GM19238 (cell line): ENCODE measurements around the gene MRPS17.

ENCODE experiments used
- DNase-seq: peaks from one replicate; pipeline ENCODE4 v3.0.0; 2011; ENCODE audit warnings: low spot score; ENCODE audit not compliant: insufficient read length

MRPS17 gene

DNA sequence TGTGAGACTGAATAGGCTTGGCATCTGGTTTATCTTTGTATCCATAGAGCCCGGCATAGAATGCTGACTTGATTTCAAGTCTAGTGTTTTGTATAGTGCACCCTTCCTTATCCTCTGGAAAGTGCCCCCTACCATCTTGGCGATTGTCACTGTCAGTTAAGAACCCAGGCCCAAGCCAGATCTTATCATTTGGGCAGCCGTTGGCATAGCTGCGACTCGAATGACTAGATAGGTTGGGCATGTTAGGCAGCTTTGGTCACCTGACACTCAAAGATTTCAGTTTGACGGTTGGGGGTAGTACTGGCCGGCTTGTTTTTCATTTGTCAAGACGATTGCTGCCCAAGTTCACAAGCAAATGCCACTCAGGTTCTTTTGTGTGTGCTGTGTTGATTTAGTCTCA, 19.3 kb downstream of the MRPS17 start:
- no peak for DNase-seq

DNA sequence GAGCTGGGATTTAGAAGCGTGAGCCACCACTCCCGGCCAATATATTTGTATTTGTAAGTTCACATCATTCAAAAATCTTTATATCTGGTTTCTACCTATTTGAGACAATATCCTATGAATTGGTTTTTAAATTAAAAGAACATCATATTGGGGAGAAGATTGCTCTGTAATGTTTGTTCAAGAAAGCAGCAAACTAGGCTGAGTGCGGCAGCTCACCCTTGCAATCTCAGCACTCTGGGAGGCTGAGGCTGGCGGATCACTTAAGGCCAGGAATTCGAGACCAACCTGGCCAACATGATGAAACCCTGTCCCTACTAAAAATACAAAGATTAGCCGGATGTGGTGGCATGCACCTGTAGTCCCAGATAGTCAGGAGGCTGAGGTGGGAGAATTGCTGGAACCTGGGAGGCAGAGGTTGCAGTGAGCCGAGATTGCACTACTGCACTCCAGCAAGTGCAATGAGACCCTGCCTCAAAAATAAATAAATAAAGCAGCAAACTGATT, 22.1 kb downstream of the MRPS17 start:
- no peak for DNase-seq

DNA sequence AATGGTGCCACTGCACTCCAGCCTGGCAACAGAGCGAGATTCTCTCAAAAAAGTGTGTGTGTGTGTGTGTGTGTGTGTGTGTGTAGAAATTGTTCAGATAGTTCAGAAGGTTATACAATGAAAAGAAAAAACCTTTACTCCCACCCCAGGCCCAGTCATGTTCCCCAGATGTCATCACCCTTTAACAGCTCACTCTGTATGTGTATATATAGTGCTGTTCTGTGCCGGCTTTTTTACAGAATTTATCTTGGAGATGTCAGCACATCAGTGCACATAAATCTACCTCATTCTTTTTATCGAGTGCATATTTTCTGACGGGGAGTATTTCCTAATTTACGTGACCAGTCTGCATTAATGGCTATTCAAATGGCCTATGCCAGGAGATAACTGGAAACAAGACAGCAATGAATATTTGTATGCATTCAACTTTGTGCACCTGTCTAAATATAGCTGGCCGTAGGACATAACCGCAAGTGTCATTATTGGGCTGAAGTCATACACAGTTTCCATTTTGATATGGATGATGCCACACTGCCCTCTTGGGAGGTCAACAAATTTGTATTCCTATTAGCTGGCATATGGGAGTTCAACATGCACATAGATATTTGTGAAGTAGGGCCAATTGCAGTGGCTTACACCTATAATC, 24.4 kb downstream of the MRPS17 start:
- no peak for DNase-seq

GRCh38 chr7:55977831-55978230, 26.2 kb downstream of the MRPS17 start:
- DNase-seq, result no peak

DNA sequence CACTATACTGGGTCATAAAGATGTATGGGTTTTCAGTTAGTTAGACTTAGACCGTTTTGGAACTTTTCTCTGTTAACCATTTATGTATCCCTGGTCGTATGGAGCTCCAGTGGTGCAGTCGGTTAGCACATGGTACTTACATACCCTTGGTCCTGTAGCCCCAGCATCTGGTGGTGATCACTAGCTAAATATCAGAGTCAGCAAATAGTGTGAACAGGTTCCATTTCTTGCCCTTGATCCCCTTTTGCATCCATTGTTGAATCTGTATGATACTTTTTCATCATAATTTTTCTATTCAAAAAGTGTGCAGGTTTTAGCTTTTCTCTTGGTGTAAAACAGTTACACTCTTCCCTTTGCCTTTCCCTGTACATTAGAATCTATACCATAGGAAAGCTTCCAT, 28.6 kb downstream of the MRPS17 start:
- no peak for DNase-seq

DNA sequence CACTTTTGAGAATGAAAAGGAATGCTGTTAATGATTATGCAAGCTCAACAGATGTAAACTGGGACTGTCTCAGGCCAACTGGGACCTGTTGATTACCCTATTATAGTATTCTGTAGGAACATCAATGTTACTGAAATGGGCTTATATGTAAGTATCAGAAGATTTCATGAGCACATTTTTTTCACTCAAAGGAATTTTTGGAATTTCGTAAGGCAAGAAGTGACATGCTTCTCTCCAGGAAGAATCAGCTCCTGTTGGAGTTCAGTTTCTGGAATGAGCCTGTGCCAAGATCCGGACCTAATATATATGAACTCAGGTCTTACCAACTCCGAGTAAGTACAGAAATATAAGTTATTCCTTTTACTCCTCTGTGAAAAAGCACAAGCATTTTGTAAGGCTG, 31.9 kb downstream of the MRPS17 start:
- no peak for DNase-seq

DNA sequence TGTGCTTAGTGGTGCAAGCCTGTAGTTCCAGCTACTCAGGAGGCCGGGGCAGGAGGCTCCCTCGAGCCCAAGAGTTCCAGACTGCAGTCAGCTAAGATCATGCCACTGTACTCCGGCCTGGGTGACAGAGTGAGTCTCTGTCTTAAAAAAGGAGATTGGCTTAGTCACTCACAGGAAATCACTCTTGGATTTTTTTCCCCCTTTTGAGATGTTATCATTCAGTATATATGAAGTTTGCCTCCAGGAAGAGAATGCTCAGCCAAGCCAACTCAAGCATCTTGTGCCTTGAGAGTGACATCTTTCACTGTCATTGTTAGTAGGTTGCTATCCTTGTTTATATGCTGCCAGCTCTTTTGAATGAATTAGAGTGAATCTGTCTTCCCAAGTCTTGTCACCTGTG, 40.7 kb downstream of the MRPS17 start:
- DNase-seq, result no peak

GRCh38 chr7:55996856-55997500, 45.3 kb downstream of the MRPS17 start:
- no peak for DNase-seq

DNA sequence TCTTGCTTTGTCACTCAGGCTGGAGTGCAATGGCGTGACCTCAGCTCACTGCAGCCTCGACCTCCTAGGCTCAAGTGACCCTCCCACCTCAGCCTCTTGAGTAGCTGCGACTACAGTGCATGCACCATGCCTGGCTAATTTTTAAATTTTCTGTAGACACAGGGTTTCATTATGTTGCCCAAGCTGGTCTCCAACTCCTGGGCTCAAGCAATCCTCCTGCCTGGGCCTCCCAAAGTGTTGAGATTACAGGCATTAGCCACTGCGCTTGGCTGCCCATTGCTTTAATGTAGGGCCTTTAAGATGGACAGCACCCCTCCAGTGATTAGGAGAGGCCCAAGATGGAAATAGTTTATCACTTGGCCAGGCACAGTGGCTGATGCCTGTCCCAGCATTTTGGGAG, 52.1 kb downstream of the MRPS17 start:
- no peak for DNase-seq
